GM21447 (cell line): ENCODE data around the gene PLEKHB1.
"Not testable (repeated sequence)": the region's sequence is repeated elsewhere in the genome, so short reads cannot be mapped to it uniquely, and the experiment has no call there.

Experiments used
- ATAC-seq: cut with Tn5 transposase; IDR thresholded peaks from one replicate; pipeline ENCODE4 v1.9.1; 2021; ENCODE audit not compliant: unreplicated experiment

Gene PLEKHB1

DNA sequence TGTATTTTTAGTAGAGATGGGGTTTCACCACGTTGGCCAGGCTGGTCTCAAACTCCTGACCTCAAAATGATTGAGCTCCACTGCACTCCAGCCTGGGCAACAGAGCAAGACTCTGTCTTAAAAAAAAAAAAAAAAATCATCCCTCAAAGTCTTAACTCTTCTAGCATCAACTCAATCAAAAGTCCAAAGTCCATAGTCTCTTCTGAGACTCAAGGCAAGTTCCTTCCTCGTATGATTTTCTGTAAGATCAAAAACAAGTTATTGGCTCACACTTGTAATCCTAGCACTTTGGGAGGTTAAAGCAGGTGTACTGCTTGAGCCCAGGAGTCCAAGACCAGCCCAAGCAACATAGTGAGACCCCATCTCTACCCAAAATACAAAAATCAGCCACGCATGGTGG lies 24.4 kb downstream of the PLEKHB1 start:
- ATAC-seq = no peak

DNA sequence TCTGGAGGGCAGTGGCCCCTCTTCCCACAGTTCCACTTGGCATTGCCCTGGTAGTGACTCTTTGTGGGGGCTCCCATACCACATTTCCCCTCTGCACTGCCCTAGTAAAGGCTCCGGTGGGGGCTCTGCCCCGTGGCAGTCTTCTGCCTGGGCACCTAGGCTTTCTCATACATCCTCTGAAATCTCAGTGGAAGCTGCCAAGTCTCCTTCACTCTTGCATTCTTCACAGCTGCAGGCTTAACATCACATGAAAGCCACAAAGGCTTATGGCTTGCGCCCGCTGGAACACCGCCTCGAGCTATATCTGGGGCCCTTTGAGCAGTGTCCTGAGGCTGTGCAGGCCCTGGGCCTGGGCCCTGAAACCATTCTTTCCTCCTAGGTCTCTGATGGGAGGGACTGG lies 25.3 kb downstream of the PLEKHB1 start:
- no peak for ATAC-seq

DNA sequence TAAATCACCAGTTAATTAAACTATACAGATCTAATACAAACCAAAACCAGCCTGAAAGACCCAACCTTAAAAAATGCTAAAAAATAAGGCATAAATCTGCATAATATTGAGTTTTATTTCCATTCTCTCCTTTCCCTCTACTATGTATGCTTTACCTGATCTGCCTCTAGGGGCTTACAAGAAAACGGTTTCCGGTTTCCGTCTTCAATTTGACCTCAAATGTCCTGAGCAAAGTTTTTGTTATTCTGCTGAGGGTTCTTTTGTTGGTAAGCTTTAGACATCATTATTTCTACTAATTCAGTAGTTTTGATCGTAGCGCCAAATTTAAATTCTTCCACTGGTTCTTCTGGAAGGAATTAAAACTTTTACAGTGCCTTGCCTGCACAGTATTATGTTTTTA lies 30.2 kb downstream of the PLEKHB1 start:
- not testable (repeated sequence) for ATAC-seq

DNA sequence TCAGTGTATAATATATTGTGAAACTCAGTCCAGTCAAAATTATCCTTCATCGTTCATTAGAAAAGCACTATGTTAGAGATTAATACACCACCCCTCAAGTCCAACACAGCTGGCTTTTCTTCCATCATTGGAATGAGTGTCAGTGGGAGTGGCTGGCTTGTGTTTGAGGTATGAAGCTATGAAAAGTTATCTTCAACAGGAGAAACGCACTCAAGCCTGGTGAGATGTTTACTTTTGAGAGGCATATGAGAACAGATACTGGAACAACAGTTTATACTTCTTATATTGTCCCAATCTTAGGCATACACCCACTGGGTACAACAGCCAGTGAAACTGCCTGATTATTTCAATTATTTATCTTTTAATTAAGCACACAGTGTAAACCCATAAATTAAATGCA lies 34.3 kb downstream of the PLEKHB1 start:
- no peak for ATAC-seq

DNA sequence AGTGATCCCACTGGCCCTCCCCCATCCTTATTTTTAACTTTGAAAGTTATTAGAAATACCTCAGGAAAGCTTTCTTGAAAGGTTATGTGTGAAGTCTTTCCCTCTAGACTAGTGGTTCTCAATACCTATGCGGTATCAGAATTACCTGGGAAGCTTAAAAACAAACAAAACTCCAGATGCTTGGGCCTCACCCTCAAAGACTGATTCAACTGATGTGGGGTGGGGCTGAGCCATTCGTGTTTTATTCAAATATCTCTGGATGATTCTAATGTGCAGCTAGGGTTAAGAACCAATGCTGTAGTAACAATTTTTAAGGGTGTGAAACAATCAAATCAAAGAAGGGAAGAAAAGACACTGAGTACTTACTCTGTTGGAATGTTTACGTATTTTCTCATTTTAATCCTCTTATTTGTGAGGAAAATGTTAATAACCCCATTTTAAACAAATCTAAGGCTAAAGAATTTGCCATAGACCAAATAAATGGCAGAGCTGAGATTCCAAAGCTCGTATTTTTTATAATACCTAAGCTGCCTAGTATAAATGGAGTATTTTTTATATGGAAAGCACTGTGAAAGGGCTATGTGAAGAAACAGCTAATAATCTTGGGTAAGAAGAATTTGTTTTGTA lies 47.6 kb downstream of the PLEKHB1 start:
- no peak for ATAC-seq

DNA sequence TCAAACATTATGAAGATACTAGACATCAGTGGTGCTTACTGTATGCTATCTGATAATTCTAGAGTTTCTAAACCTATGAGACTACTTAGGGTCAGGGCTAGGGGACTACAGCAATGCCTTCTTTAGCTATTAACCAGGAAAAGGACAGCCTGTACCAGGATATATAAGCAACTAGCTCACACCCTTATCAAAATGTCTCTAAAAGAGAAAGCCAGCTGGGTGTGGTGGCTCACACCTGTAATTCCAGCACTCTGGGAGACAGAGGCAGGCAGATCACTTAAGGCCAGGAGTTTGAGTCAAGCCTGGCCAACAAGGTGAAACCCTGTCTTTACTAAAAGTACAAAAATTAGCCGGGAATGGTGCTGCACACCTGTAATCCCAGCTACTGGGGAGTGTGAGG lies 58.7 kb downstream of the PLEKHB1 start:
- ATAC-seq = no peak

DNA sequence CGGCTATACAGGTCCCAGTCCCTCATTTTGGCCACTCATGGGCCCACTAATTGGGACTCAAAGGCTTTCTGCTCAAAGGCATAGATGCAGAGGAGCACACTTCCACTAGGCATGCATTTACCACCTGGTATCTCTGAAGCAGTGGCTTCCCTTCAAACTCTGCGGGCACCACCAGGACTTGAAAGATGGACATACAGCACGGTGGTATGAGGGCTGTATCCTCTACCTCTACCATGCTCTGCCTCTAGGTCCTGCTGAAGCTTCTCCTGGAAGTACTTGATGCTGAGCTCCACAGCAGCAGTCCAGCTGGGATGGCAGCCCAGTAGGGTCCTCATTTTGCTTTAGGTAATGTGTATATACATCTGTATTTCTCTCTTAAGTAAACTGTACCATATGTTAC lies 64.6 kb downstream of the PLEKHB1 start:
- no peak for ATAC-seq
